SH-SY5Y (cell line): Measurements from ENCODE around the gene NR2C1.

Experiments
- GATA2 ChIP-seq: IDR thresholded peaks from 2 replicates; pipeline ENCODE4 v1.6.1; 2011; ENCODE audit warnings: mild to moderate bottlenecking, low read depth, low read length
- GATA3 ChIP-seq: IDR thresholded peaks from 2 replicates; pipeline ENCODE4 v1.6.1; 2011; ENCODE audit warnings: low read depth, mild to moderate bottlenecking, low read length, moderate library complexity

- TF ChIP-seq GATA3 (no peak), GATA2 (no peak)
Measured at GRCh38 chr12:95016120-95016519, 57.3 kb downstream of the NR2C1 start.
